ENCODE measurements around the gene HTT. TPM values are rescaled to one million over a fixed set of nuclear protein-coding genes. Genes with fewer than 3 reads are reported as not detected.

The HTT gene
- total RNA-seq, 1 experiment from 2014 or later: 85.4 TPM

- no peak for TF ChIP-seq ZNF671 (CRISPR knock-in tag; IDR thresholded peaks at IDR 0.05)
Observed at GRCh38 chr4:3215256-3215655, 140.8 kb downstream of the HTT start (continued).

GRCh38 chr4:3215733-3216132 is 141.3 kb downstream of the HTT start:
- no peaks in the 10 kb centered on the region for H3K4me1 Mint-ChIP-seq
- CTCF ChIA-PET: no interaction called here
- H3K36me3 Mint-ChIP-seq: peaks cover 67% of the 10 kb centered on the region
- POLR2A ChIA-PET: no interaction called here
- H3K27ac Mint-ChIP-seq: no peak overlapping the region
- TF ChIP-seq, protein P1, sequence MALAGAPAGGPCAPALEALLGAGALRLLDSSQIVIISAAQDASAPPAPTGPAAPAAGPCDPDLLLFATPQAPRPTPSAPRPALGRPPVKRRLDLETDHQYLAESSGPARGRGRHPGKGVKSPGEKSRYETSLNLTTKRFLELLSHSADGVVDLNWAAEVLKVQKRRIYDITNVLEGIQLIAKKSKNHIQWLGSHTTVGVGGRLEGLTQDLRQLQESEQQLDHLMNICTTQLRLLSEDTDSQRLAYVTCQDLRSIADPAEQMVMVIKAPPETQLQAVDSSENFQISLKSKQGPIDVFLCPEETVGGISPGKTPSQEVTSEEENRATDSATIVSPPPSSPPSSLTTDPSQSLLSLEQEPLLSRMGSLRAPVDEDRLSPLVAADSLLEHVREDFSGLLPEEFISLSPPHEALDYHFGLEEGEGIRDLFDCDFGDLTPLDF (CRISPR knock-in tag; IDR thresholded peaks at IDR 0.05): no peak
- TF ChIP-seq MXD4 (CRISPR knock-in tag; IDR thresholded peaks at IDR 0.05; ENCODE audit: borderline replicate concordance) (no peak), ZNF396 (CRISPR knock-in tag; IDR thresholded peaks at IDR 0.05; ENCODE audit: borderline replicate concordance) (no peak), NFYB (CRISPR knock-in tag; conservative IDR thresholded peaks at IDR 0.05; ENCODE audit: low read depth) (no peak), USF1 (CRISPR knock-in tag; IDR thresholded peaks at IDR 0.05) (no peak), ZSCAN18 (CRISPR knock-in tag; IDR thresholded peaks at IDR 0.05) (no peak), FOXP4 (CRISPR knock-in tag; IDR thresholded peaks at IDR 0.05) (no peak)
- TF ChIP-seq, protein P2, sequence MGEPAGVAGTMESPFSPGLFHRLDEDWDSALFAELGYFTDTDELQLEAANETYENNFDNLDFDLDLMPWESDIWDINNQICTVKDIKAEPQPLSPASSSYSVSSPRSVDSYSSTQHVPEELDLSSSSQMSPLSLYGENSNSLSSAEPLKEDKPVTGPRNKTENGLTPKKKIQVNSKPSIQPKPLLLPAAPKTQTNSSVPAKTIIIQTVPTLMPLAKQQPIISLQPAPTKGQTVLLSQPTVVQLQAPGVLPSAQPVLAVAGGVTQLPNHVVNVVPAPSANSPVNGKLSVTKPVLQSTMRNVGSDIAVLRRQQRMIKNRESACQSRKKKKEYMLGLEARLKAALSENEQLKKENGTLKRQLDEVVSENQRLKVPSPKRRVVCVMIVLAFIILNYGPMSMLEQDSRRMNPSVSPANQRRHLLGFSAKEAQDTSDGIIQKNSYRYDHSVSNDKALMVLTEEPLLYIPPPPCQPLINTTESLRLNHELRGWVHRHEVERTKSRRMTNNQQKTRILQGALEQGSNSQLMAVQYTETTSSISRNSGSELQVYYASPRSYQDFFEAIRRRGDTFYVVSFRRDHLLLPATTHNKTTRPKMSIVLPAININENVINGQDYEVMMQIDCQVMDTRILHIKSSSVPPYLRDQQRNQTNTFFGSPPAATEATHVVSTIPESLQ (CRISPR knock-in tag; IDR thresholded peaks at IDR 0.05): no peak
- TF ChIP-seq, protein P3, sequence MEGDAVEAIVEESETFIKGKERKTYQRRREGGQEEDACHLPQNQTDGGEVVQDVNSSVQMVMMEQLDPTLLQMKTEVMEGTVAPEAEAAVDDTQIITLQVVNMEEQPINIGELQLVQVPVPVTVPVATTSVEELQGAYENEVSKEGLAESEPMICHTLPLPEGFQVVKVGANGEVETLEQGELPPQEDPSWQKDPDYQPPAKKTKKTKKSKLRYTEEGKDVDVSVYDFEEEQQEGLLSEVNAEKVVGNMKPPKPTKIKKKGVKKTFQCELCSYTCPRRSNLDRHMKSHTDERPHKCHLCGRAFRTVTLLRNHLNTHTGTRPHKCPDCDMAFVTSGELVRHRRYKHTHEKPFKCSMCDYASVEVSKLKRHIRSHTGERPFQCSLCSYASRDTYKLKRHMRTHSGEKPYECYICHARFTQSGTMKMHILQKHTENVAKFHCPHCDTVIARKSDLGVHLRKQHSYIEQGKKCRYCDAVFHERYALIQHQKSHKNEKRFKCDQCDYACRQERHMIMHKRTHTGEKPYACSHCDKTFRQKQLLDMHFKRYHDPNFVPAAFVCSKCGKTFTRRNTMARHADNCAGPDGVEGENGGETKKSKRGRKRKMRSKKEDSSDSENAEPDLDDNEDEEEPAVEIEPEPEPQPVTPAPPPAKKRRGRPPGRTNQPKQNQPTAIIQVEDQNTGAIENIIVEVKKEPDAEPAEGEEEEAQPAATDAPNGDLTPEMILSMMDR (IDR thresholded peaks at IDR 0.05): no peak
- DNase-seq (ENCODE audit: low spot score) (no peak), ATAC-seq (no peak)
- H3K27me3 Mint-ChIP-seq (ENCODE audit: low read depth): no peaks in the 10 kb centered on the region
- no peaks in the 10 kb centered on the region for H3K9me3 Mint-ChIP-seq
- H3K4me3 Mint-ChIP-seq: no peak overlapping the region

DNA sequence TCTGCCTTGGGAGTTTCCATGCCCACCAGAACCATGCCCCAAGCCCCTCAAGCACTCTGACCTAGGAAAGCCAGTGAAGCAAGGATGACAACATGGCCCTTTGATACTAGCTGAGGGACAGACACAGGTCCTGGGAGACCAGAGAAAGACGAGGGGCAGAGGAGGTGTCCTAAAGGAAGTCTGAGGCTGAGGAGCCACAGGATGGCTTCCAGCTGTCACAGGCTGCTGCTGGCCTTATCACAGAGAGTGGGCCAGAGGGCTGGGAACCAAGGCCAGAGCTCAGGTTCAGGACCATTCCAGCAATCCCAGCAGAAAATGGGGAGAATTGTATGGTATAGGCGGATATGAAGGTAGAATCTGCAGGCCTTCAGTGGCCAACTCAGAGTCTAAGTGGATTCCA is 142.8 kb downstream of the HTT start:
- Mint-ChIP-seq H3K4me3 (no peak overlapping the region), H3K36me3 (peaks cover 70% of the 10 kb centered on the region), H3K27ac (no peak overlapping the region), H3K4me1 (no peaks in the 10 kb centered on the region), H3K27me3 (ENCODE audit: low read depth) (no peaks in the 10 kb centered on the region), H3K9me3 (no peaks in the 10 kb centered on the region)
- no peak for ATAC-seq
- CTCF ChIA-PET: interaction anchor here (0.6 kb wide), 1 partner anchor 587 kb away, joined by 4 read pairs; no protein-coding TSS in a partner anchor
- POLR2A ChIA-PET: no interaction called here
- DNase-seq (ENCODE audit: low spot score): no peak
- TF ChIP-seq ZNF532 (CRISPR knock-in tag; IDR thresholded peaks at IDR 0.05; ENCODE audit: borderline replicate concordance) (no peak), EMX1 (CRISPR knock-in tag; IDR thresholded peaks at IDR 0.05) (no peak), ZNF281 (CRISPR knock-in tag; IDR thresholded peaks at IDR 0.05) (no peak)
- TF ChIP-seq, protein P4, sequence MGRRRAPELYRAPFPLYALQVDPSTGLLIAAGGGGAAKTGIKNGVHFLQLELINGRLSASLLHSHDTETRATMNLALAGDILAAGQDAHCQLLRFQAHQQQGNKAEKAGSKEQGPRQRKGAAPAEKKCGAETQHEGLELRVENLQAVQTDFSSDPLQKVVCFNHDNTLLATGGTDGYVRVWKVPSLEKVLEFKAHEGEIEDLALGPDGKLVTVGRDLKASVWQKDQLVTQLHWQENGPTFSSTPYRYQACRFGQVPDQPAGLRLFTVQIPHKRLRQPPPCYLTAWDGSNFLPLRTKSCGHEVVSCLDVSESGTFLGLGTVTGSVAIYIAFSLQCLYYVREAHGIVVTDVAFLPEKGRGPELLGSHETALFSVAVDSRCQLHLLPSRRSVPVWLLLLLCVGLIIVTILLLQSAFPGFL (CRISPR knock-in tag; IDR thresholded peaks at IDR 0.05; ENCODE audit: borderline replicate concordance): no peak

Measured in WTC11 (cell line).